Umbilical cord (tissue), 2 donors: Measurements from ENCODE around the gene CIB2. TPM values are rescaled to one million over a fixed set of nuclear protein-coding genes. Genes with fewer than 3 reads are reported as not detected.

Experiments
- DNase-seq: peaks from one replicate; pipeline ENCODE4 v3.0.0-alpha.2; 2015; ENCODE audit warnings: low spot score
- total RNA-seq: library from RNA; depleted of rRNA; stranded (reverse); fragments of >200 nt; gene quantifications from one replicate; pipeline ENCODE4 v1.2.3, GENCODE V29; 2014; ENCODE audit warnings: low replicate concordance; ENCODE audit not compliant: insufficient read depth

The CIB2 gene
- total RNA-seq, 1 donor from 2014 or later = 8.4 TPM

DNA sequence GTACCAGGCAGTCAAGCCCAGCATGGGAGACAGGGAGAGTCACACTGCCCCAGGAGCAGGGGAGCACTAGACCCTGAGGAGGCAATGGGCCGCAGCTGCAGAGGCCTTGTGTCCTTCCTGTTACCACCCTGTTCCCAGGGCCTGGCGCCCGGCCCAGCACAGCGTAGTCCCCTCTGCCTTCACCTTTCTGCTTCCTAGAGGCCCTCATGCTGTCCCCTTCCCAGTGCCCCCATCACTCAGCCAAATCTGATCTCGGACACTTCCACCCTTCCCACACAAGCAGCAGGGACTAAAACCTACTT lies 46.8 kb downstream of the CIB2 start:
- no peak for DNase-seq

DNA sequence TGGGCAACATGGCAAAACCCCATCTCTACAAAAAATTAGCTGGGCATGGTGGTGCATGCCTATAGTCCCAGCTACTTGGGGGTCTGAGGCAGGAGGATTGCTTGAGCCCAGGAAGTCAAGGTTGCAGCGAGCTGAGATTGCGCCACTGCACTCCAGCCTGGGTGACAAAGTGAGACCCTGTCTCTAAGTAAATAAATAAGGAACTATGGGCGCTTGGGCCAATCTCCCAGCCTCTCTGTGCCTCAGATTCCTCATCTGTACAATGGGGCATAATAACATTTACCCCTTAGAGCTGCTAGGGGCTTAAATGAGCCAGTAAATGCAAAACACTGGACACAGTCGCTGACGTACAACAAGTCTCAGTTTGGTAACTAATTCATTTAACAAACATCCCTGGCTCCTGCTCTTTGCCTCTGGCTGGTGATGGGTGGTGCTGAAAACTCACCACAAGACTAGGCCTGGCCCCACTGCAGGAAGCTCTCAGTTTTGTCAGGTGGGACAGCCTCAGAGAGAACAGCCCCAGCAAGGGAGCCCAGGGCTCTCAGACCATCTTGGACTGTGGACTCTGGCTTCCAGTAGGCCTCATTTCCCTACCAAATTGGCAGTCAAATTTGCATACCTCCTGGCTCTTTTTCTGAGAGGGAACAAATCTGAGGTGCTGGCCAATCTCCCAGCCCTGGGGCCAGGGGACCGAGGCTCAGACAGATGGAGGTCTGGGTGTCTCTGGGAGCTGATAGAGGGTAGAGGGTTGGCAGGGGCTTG lies 47.4 kb downstream of the CIB2 start:
- no peak for DNase-seq

DNA sequence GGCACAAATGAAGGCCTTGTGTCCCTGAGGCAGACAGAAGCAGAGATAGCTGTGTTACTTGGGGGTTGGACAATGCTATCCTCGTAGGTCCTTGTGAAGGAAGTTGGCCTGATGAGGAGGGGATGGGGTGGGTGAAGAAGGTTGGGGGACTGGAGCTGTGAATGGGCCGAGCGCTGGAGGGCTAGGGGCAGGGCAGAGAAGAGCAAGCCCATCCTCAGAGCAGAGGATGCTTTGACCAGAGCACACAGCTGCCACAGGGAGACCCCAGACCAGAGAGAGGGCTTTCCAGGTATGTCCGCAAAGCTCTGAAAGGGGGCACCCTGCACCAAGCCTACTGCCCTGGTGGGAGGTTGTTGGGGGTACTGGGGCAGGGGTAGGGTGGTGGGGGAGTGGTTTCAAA lies 48.1 kb downstream of the CIB2 start:
- no peak for DNase-seq

DNA sequence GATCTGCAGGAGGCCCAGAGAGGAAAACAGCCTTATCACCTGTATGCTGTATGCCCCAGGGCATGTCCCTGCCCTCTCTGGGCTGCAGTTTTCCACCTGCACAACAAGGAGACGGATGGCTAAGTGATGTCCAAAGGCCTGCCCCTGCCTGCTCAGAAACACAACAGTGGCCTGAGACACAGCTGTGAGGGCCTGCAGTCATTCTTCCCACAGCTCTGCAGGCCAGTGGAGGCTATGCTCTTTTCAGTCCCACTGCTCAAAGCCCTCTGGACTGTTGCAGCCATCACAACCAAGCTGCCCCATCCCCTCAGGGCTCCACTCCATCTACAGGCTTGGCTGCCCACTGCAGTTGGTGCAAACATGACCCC lies 48.5 kb downstream of the CIB2 start:
- DNase-seq = no peak

DNA sequence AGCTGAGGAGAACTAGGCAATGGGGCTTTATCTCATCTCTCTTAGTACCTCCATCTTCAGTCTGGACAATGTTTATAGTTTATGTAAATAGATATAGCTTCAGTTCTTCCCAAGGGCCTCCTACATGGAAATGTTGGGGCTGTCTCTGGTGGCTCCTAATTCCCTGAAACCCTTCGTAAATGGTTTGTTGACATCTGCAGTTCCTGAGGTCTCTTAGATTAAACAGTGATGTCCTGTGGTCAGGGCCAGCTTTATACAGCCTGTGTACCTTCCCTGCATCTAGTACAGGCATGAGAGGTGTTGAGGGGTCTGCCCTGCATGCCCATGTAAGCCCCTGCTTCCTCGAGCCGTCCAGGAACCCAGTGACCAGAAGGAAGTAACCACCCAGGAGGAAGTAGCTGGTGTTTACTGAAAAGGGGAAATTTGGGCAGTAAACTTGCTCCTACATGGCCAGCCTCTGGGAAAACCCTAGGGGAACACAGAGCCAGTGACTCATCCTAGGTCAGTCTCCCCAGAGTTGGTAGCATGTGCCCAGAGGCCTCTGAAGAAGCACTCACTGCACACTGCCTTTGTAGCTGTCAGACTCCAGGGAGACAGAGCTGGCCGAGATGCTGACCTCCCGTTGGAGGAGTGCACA lies 49.0 kb downstream of the CIB2 start:
- no peak for DNase-seq

DNA sequence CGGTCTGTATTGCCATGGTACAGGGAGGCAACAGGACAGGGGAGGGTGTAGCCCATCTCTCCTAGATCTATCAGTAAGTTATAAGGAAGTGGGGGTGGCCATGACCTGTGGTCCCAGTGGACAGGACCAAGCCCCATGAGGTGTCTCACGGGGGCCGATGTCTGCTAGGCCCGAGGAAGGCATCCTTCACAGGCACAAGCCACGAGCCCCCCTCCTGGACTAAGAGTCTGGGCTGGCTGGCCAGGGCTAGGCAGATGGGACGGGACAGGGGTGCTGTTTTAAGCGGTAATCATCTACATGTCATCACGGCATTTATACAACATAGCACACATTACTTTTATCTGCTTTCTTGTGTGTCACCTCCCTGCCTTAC lies 51.2 kb downstream of the CIB2 start:
- no peak for DNase-seq

DNA sequence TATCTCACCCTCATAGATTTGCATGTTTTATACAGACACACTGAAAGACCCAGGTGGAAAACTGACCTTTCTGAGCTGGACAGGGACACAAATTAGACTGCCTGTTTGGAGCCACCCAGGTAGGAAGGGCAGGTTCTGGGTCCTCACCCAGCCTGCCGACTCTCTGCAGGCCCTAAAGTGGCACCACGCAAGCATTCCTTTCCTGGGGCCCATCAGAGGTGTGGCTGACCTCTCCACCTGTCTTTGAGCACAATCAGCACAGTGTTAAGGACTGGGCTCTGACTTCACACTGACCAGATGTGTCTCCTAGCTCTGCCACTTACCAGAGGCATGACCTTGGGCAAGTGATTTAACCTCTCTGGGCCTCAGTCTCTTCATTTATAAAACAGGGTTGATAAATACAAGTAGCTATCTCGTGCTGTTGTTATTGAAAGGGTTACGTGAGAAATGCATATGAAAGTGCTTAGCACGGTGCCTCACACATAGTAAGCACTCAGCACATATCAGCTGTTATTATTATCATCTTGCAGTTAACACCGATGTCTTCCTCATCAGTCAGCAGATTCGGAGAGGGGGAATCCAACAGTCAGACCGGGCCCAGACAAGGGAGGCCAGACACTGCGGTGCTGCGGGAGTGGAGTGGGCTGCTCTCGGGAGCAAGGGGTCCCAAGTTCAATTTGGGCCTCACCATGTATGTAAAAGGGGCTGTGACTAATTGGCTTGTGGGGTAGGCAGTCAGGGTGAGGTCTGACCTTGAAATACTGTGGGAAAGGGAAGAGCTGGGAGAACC lies 51.8 kb downstream of the CIB2 start:
- no peak for DNase-seq

DNA sequence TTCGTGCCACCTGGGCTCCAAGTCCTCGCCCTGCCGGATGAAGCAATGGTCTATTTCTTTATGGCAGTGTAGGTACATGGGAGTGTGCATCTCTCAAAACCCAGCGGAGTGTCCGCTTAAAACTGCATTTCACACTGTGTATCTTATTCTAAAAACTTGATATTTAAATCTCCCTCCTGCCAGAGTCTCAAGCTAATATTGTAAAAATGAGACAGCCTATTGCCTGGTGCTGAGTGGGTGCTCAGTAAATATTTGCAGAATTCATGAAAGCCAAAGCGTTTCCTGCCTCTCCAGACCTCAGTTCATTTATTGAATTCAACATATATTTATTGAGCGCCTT lies 53.4 kb downstream of the CIB2 start:
- no peak for DNase-seq

DNA sequence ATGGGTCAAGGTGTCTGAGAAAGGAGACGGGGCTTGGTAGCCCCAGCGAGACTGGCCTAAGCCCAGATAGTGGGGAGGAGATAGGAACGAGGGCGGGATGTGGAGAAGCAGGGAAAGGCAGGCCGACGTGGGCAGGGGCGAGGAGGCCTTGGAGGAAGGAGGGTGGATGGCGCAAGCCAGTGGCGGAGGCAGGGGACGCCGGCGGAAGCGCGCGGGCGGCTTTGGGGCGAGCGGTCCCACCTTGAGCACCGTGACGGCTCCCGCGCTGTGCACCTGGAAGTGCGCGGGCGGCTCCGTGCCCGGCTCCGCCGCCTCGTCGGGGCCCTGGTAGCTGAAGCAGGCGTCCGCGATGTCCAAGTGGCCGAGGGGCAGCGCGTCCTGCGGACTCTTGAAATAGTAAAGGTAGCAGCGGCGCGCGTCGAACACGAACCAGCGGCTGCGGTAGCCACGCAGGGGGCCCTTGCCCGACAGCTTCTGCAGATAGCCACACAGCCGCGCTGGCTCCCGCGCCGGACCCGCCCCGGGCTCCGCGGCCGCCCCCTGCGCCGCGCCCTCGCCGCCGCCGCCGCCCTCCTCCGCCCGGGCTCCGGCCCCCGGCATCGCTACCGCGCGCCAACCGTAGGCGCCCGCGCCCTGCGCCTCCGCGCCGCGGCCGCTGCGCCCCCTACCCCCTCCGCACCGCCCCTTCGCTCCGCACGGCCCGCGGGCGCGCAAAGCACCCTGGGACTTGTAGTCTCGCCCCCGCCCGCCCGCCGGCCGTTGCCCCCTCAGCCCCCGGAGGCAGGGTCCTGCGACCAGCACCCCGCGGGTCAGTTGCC lies 54.0 kb downstream of the CIB2 start, which contains the start of gene TBC1D2B:
Gene TBC1D2B, minus strand, starts transcription at position 659 of the 818 bp plus-strand sequence. Its CDS starts 59 bp downstream, at position 600.
- peak; percentile 64 for DNase-seq

DNA sequence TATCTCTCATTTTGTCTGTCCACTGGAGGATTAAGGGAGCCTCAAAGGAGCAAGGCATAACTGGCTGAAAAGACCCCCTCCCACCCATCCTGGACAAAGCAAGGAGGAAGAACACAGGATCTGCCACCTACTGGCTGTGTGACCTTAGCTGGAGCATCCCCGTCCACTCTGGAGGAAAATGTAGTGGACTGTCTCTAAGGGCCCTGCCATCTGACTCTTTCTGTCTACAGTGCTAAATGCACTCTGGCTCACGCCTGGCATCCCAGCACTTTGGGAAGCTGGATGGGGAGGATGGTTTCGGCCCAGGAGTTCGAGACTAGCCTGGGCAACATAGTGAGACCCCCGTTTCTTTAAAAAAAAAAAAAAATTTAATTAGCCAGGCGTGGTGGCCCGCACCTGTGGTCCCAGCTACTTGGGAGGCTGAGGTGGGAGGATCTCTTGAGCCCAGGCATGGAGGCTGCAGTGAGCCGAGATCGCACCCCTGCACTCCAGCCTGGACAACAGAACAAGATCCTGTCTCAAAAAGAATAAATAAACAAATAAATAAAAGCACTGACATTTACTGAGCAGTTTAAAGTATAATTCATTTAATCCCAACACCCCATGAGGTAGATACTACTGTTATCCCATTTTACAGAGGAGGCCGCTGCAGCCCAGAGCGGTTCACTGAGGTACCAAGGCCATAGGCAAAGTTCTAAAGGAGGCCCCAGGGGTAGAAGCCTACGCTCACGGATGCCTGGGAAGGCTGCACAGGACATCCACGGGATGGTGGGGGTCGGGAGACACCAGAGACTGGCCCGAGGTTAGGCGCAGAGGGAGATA lies 54.8 kb downstream of the CIB2 start:
- DNase-seq = no peak

DNA sequence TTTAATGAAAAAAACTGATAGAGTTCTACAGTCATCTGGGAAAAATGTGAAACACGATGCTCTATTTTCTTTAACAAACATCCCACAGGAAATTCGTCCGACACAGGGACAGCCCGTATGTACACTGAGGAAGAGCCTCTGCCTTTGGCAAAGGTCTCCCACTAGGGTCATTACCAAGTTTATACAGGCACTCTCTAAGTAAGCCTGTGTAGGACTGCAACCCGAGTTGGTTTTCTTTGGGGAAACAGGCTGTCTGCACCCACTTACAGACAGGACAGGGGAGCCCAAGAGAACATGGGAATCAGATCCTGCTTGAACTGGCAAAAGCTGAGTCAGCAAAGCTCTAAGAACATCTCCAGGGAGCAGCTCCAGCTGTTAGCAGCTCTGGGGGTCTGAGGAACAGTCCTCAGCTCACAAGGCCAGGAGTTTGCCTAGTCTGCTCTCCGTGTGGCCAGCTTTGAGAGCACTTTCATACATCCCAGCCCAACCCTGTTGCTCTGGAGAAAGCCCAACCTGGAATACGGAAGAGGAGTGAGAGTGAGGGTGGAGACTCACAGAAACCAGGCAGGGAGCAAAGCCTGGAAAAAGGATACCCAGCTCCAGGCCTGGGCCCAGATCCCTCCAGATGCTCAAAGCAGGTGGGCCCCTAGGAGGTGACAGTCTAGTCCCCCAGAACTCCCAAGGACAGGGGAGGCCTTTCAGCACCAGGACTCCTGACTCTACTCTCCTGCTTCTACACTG lies 55.6 kb downstream of the CIB2 start:
- peak; percentile 94 for DNase-seq

DNA sequence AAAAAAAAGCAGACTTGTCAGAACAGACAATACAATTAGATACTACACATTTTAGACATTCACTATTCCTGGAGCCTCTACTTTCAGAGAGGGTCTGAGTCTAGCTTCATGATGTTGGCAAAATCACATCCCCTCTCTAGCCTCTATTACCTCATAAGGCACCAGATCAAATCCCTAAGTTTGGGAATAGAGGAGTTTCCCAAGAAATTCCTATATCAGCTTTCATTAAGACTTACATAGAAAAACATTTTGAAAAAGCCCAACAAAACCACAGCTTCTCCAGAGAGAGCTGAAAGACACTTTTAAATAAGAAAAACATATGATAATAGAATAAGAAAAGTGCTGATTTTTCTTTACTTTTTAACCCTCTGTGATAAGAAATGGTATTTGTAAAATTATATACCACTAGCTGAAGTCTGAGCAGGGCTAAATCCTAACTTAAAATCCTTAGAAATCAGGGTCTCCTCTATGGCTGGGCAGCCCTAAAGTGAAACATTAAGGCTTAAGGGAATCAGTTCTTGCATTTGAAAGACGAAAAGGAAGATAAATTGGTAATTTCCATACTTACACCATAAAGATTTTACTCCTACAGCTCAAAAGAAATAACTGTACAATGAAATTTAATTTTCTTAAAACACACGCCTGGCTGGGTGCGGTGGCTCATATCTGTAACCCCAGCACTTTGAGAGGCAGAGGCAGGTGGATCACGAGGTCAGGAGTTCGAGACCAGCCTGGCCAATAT lies 58.0 kb downstream of the CIB2 start:
- no peak for DNase-seq

DNA sequence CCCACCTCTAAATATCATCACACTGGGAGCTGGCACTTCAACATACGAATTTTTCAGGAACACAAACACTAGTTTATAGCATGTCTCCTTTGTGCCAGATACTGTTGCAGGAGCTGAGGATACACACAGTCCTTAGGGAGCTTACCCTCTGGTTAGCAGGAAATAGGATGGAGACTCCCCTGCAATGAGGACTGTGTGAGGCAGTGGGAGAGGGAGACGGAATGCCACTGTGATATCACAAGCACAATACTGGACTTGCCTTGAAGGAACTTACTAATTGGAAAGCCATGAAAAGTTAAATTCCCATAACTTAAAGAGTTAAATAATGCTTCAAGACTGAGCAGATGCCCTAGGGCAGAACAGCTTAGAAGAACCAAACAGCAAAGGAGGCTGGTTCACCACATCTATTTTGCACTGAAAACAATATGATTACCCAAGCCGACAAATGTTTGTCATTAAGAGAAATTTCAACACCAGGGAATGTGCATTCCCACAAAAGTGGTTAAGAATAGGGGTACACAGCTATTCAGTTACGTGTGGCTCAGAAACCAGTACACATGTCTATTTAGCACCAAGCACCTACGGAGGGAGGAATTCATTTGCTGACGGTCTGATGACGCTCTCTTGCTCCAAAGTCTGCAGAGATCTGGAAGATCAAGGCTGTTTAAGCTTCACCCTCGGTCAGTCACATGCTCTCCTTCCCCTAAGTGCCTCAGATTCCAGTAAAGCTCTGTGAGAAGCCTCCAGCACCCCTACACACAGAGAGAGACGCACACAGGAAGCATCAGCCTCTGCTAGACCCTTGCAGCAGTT lies 59.0 kb downstream of the CIB2 start:
- peak; percentile 96 for DNase-seq

DNA sequence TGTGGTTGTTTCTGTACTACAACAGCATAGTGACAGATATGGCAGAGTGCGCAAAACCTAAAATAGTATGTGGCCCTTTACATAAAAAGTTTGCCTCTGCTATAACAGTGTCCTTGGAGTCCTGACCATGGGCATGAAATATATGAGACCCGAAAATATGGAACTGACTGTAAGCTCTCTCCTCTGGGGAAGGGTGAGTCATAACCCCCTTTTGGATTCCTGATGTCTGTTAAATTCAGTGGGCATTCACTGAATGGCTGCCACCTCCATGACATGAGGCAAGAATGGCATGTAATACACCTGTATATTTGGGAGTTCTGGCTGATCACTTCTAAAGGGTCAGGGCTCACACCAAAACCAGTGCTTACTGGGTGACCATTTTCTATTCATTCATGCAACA lies 59.9 kb downstream of the CIB2 start:
- DNase-seq = no peak

DNA sequence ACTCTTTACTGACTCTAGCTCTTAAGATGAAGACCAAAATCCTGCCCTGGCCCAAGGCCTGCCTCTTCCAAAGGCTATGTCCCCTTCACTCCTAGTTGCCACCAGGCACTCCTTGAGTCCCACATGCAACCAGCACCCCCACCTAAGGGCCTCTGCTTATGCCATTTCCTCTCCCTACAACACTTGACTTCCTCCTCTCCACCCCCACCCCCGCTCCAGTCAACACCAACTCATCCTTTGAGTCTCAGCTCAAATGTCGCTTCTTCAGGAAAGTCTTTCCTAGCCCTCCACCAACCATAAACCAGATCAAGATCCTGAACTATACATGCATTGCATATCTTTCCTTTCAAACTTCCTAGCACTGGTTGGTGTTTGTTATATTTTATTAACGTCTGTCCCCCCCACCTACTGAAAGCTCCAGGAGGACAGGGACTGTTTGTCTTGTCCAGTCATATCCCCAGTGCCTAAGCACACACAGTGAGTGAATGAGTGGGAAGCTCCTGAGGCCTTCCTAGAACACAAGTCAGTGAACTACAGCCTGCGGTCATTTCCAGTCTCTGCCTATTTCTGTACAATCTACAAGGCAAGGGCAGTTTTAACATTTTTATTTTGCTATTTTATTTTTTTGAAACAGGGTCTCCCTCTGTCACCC lies 61.1 kb downstream of the CIB2 start:
- DNase-seq = no peak

DNA sequence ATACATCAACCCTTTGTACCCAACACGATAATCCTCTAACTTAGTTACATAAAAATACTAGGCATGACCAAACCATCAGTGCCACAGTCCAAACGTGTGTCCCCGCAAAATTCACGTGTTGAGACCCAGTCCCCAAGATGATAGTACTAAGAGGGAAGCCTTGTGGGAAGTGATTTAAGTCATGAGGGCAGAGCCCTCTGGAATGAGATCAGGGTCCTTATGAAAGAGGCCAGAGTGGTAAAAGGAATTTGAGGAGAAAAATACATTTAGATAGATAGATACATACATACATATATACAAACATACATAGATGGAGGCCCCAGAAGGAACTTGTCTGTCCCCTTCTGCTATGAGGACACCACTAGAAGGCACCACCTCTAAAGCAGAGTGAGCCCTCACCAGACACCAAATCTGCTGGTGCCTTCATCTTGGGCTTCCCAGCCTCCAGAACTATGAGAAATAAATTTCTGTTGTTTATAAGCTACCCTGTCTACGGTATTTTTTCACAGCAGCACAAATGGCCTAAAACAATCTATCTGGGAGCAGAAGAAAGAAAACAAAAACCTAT lies 61.7 kb downstream of the CIB2 start:
- DNase-seq = no peak

DNA sequence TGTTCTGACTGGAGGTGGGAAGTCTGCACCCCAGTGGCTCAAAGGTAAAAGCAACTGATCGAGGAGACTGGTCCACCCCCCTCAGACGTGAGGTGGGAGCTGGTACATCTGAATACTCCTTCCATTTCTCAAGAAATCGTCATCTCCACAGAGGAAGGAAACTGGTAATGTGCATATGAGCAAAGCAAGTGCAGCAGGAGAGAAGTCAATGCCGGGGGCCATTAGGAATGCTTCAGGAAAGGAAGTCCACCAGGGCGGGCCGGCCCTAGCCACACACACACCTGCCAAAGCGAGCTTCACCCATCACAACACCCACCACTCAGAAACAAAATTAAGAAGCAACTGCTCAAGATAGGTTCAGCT lies 62.2 kb downstream of the CIB2 start:
- DNase-seq = no peak
